ENCODE data around the gene TRIM31.

TRIM31 gene

DNA sequence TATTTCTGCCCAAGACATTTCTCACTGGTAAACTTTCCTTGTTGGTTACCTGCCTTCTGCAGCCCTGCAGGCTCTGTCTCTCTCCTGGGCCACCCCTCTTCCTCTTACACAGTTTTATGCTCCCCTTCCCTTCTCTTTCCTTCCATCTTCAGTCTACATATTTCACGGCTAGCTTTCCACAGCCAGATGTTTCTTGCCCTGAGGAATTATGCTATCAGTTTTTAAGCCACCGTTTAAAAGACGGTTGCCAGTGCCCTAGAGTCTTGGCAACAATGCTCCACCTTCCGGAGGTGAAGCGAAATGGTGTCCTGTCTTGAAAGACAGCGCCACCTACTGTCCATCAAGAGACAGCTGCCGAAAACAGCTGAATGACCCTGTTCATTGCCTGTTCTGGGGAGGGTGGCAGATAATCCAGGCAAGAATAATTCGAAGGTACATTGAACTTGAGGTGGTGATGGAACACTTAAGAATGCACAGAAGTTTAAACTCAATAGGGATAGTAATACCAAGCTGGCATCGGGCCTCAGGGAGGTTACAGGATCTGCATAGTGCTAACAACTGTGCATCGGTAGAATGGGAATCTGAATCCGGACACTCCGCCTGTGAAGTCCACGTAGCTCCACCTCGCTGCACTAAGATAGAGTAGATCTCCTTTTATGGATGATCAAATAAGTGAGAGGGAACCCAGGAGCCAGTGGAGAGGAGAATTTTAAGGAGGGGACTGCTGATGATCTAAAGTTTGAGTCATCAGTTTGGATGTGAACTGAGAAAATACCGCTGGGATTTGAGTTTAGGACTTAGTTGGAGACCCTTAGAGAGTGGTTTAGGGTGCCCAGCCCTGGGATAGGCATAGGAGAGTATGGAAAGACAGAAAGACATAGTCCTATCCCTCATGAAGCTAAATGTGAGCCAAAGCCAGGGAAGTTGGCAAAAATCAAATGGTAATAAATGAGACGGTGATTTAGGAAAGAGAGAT, 18.3 kb upstream of the TRIM31 start (continued):
- TF ChIP-seq IKZF3 (tag by site-specific recombination; IDR thresholded peaks at IDR 0.05) (no peak), ZXDB (tag by site-specific recombination; IDR thresholded peaks at IDR 0.05) (peak; percentile 8; the same call in 1 of the 2 replicates), ZNF10 (tag by site-specific recombination; IDR thresholded peaks at IDR 0.05) (no peak)
- TF ChIP-seq, protein P1, sequence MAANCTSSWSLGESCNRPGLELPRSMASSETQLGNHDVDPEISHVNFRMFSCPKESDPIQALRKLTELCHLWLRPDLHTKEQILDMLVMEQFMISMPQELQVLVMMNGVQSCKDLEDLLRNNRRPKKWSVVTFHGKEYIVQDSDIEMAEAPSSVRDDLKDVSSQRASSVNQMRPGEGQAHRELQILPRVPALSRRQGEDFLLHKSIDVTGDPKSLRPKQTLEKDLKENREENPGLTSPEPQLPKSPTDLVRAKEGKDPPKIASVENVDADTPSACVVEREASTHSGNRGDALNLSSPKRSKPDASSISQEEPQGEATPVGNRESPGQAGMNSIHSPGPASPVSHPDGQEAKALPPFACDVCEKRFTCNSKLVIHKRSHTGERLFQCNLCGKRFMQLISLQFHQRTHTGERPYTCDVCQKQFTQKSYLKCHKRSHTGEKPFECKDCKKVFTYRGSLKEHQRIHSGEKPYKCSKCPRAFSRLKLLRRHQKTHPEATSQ (tag by site-specific recombination; IDR thresholded peaks at IDR 0.05), result no peak

DNA sequence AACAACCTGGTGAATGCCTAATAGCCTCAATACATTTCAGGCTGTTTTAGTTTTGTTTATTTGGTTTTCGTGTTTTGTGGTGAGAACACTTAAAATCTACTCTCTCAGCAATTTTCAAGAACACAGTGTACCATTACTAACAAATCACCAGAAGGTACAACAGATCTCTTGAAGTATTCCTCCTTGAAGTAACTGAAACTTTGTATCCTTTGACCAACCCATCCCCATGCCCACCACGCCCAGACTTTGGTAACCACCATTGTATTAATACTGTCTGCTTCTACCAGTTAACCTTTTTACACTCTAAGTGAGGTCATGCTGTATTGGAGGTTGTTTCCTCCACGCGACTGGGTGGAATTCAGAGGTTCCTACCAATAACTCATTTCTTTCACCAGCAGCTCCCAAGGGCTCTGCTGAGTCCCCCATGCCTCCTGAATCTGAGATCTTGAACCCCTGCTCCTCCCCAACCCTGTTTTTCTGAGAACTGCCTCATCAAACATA, 17.3 kb upstream of the TRIM31 start:
- CTCF ChIA-PET, result interaction anchor here (0.6 to 8.4 kb wide), 37 partner anchors 8 to 576 kb away, joined by 3 to 200 read pairs (median 7); partner anchors contain the start of genes TRIM10, TRIM15 and TRIM31
- no peaks in the 10 kb centered on the region for H3K4me1 ChIP-seq (ENCODE audit: control insufficient read depth, insufficient read depth, low read length)
- POLR2A ChIA-PET, result interaction anchor here (1.2 to 3.2 kb wide), 4 partner anchors 24 to 69 kb away, joined by 3 to 20 read pairs (median 4); partner anchors contain the start of gene POLR1H

DNA sequence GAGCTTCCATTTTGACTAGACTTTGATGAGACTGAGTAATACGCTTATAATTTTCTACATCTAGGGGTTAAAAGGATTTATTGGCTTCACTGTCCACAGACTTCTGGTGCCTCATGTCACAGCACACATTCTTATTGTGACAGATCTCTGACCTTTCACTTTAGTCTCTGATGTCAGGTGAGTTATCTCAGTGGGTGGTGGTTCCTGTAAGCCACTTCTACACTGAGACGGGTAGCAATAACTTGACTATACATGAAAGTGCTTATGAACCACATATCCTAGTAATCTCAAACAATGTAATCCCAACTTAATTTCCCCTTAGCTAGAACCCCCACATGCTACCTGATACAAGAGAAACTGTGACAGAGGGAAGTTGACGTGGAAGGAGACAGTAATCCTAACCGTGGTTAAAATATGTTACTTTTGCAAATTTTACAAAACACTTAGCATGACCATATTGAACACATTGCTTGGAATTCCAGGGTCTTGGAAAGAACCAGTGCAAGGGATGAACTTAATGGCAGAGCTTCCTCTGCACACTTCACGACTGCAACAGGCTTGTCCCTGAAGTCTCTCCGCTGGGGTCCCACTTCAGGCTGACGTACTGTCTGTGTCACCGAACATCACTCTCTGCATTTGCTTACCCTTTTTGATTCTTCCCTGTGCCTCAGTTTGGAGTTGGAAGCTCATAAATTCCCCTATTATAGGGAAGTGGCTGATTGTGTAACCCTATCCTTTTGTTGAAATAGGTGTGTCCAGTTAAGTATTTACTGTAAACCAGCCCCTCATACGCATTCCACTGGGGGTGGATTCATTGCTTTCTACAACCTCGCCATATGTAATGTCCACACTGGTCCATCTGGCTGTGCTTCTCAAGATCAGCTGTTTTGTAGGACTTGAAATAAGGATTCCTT, 16.6 kb upstream of the TRIM31 start:
- Histone ChIP-seq H3K9me3 (ENCODE audit: control insufficient read depth, insufficient read depth, low read depth, low read length) (no peaks in the 10 kb centered on the region), H3K4me3 (ENCODE audit: low read depth, low read length) (no peak overlapping the region), H3K36me3 (ENCODE audit: control insufficient read depth in 2 of 2, insufficient read depth in 1 of 2, low read length in 2 of 2) (no peaks in the 10 kb centered on the region), H3K4me1 (ENCODE audit: control insufficient read depth, insufficient read depth, low read length) (no peaks in the 10 kb centered on the region), H3K27ac (ENCODE audit: extremely low read depth, low read depth, low read length) (no peak overlapping the region)
- ChIA-PET POLR2A (interaction anchor here (1.2 to 3.2 kb wide), 3 partner anchors 25 to 28 kb away, joined by 3 to 20 read pairs (median 4); no protein-coding TSS in a partner anchor), CTCF (interaction anchor here (0.7 to 8.4 kb wide), 17 partner anchors 8 to 140 kb away, joined by 3 to 200 read pairs (median 14); partner anchors contain the start of genes TRIM10 and TRIM31)
- TF ChIP-seq, protein P2, sequence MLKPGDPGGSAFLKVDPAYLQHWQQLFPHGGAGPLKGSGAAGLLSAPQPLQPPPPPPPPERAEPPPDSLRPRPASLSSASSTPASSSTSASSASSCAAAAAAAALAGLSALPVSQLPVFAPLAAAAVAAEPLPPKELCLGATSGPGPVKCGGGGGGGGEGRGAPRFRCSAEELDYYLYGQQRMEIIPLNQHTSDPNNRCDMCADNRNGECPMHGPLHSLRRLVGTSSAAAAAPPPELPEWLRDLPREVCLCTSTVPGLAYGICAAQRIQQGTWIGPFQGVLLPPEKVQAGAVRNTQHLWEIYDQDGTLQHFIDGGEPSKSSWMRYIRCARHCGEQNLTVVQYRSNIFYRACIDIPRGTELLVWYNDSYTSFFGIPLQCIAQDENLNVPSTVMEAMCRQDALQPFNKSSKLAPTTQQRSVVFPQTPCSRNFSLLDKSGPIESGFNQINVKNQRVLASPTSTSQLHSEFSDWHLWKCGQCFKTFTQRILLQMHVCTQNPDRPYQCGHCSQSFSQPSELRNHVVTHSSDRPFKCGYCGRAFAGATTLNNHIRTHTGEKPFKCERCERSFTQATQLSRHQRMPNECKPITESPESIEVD (tag by site-specific recombination; IDR thresholded peaks at IDR 0.05), result 0 out of 2 replicates have a peak, but pooled peaks have one; percentile 6
- no peak for TF ChIP-seq ZNF660 (tag by site-specific recombination; IDR thresholded peaks at IDR 0.05)
- no peak for TF ChIP-seq ZNF521 (tag by site-specific recombination; IDR thresholded peaks at IDR 0.05)
- TF ChIP-seq ZNF549 (tag by site-specific recombination; IDR thresholded peaks at IDR 0.05), result no peak
- no peak for TF ChIP-seq BCL11B (tag by site-specific recombination; IDR thresholded peaks at IDR 0.05; ENCODE audit: low read depth)
- peak; percentile 75 for TF ChIP-seq SCRT2 (tag by site-specific recombination; IDR thresholded peaks at IDR 0.05)
- TF ChIP-seq, protein P3, sequence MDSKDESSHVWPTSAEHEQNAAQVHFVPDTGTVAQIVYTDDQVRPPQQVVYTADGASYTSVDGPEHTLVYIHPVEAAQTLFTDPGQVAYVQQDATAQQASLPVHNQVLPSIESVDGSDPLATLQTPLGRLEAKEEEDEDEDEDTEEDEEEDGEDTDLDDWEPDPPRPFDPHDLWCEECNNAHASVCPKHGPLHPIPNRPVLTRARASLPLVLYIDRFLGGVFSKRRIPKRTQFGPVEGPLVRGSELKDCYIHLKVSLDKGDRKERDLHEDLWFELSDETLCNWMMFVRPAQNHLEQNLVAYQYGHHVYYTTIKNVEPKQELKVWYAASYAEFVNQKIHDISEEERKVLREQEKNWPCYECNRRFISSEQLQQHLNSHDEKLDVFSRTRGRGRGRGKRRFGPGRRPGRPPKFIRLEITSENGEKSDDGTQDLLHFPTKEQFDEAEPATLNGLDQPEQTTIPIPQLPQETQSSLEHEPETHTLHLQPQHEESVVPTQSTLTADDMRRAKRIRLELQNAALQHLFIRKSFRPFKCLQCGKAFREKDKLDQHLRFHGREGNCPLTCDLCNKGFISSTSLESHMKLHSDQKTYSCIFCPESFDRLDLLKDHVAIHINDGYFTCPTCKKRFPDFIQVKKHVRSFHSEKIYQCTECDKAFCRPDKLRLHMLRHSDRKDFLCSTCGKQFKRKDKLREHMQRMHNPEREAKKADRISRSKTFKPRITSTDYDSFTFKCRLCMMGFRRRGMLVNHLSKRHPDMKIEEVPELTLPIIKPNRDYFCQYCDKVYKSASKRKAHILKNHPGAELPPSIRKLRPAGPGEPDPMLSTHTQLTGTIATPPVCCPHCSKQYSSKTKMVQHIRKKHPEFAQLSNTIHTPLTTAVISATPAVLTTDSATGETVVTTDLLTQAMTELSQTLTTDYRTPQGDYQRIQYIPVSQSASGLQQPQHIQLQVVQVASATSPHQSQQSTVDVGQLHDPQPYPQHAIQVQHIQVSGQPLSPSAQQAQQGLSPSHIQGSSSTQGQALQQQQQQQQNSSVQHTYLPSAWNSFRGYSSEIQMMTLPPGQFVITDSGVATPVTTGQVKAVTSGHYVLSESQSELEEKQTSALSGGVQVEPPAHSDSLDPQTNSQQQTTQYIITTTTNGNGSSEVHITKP (tag by site-specific recombination; IDR thresholded peaks at IDR 0.05), result peak; percentile 63; the same call in 1 of the 2 replicates
- peak; percentile 65 for TF ChIP-seq TCF7L2 (IDR thresholded peaks at IDR 0.05; ENCODE audit: borderline replicate concordance, low read depth, low read length)
- no peak for TF ChIP-seq ZNF571 (tag by site-specific recombination; IDR thresholded peaks at IDR 0.05)
- 0 out of 2 replicates have a peak, but pooled peaks have one; percentile 25 for TF ChIP-seq GLIS1 (tag by site-specific recombination; IDR thresholded peaks at IDR 0.05)
- TF ChIP-seq ZBTB20 (tag by site-specific recombination; IDR thresholded peaks at IDR 0.05), result no peak
- TF ChIP-seq, protein P4, sequence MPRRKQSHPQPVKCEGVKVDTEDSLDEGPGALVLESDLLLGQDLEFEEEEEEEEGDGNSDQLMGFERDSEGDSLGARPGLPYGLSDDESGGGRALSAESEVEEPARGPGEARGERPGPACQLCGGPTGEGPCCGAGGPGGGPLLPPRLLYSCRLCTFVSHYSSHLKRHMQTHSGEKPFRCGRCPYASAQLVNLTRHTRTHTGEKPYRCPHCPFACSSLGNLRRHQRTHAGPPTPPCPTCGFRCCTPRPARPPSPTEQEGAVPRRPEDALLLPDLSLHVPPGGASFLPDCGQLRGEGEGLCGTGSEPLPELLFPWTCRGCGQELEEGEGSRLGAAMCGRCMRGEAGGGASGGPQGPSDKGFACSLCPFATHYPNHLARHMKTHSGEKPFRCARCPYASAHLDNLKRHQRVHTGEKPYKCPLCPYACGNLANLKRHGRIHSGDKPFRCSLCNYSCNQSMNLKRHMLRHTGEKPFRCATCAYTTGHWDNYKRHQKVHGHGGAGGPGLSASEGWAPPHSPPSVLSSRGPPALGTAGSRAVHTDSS (tag by site-specific recombination; IDR thresholded peaks at IDR 0.05), result no peak
- no peak for TF ChIP-seq KLF16 (tag by site-specific recombination; IDR thresholded peaks at IDR 0.05)
- TF ChIP-seq KLF1 (tag by site-specific recombination; IDR thresholded peaks at IDR 0.05), result peak; percentile 61
- TF ChIP-seq ZNF184 (tag by site-specific recombination; IDR thresholded peaks at IDR 0.05), result no peak
- peak; percentile 36 for TF ChIP-seq MZF1 (tag by site-specific recombination; IDR thresholded peaks at IDR 0.05; ENCODE audit: borderline replicate concordance)

More for the DNA sequence above, 17.3 kb upstream of the TRIM31 start:
- H3K9me3 ChIP-seq (ENCODE audit: control insufficient read depth, insufficient read depth, low read depth, low read length), result no peaks in the 10 kb centered on the region
- TF ChIP-seq KLF10 (tag by site-specific recombination; IDR thresholded peaks at IDR 0.05) (0 out of 2 replicates have a peak, but pooled peaks have one; percentile 8), ZNF626 (tag by site-specific recombination; IDR thresholded peaks at IDR 0.05) (no peak)
- no peak overlapping the region for H3K27ac ChIP-seq (ENCODE audit: extremely low read depth, low read depth, low read length)
- H3K4me3 ChIP-seq (ENCODE audit: low read depth, low read length), result no peak overlapping the region
- no peaks in the 10 kb centered on the region for H3K36me3 ChIP-seq (ENCODE audit: control insufficient read depth in 2 of 2, insufficient read depth in 1 of 2, low read length in 2 of 2)
